ENCODE data around the gene LASP1. TPM values are rescaled to one million over a fixed set of nuclear protein-coding genes. Genes with fewer than 3 reads are reported as not detected.

Gene LASP1
- 299 and 362 TPM in 2 replicates for total RNA-seq (2014; rRNA removed)
- 456 TPM for polyA plus RNA-seq (2012)

GRCh38 chr17:38869526-38870258, at the start of gene LASP1:
LASP1 (plus strand) TSS chr17:38870058; CDS start chr17:38870190, 132 bp downstream.
- peak; percentile 87 for DNase-seq (ENCODE audit: low read depth)

GRCh38 chr17:38824899-38825761, 44.7 kb upstream of the LASP1 start, which contains the start of gene CWC25:
CWC25 (minus strand) TSS chr17:38825321; CDS start chr17:38825183, 138 bp downstream.
- peak; percentile 94 for DNase-seq (ENCODE audit: low read depth)

- DNase-seq (ENCODE audit: low read depth): no peak
Measured at GRCh38 chr17:38825762-38826247, 44.1 kb upstream of the LASP1 start.

- DNase-seq (ENCODE audit: low read depth): peak; percentile 87
Measured at GRCh38 chr17:38844261-38844757, 25.5 kb upstream of the LASP1 start.

- DNase-seq (ENCODE audit: low read depth): no peak
Measured at GRCh38 chr17:38848557-38848891, 21.3 kb upstream of the LASP1 start.

- no peak for DNase-seq (ENCODE audit: low read depth)
Measured at GRCh38 chr17:38848939-38849605, 20.8 kb upstream of the LASP1 start.

- DNase-seq (ENCODE audit: low read depth): no peak
Measured at GRCh38 chr17:38850374-38850773, 19.5 kb upstream of the LASP1 start.

- peak; percentile 20 for DNase-seq (ENCODE audit: low read depth)
Measured at GRCh38 chr17:38851434-38851833, 18.4 kb upstream of the LASP1 start.

- no peak for DNase-seq (ENCODE audit: low read depth)
Measured at GRCh38 chr17:38852771-38853291, 17.0 kb upstream of the LASP1 start.

GRCh38 chr17:38853292-38854219, 16.3 kb upstream of the LASP1 start, which contains the start of gene RPL23:
RPL23 (minus strand) TSS chr17:38853721; CDS start chr17:38853710, 11 bp downstream.
- peak; percentile 96 for DNase-seq (ENCODE audit: low read depth)

- peak; percentile 27 for DNase-seq (ENCODE audit: low read depth)
Measured at GRCh38 chr17:38855101-38855714, 14.7 kb upstream of the LASP1 start.

GRCh38 chr17:38857271-38857670, 12.6 kb upstream of the LASP1 start:
- no peak for DNase-seq (ENCODE audit: low read depth)

- peak; percentile 60 for DNase-seq (ENCODE audit: low read depth)
Measured at GRCh38 chr17:38861399-38861843, 8.4 kb upstream of the LASP1 start.

- no peak for DNase-seq (ENCODE audit: low read depth)
Measured at GRCh38 chr17:38864636-38865398, 5.0 kb upstream of the LASP1 start.

- DNase-seq (ENCODE audit: low read depth): peak; percentile 76
Measured at GRCh38 chr17:38867179-38867967, 2.5 kb upstream of the LASP1 start.

- DNase-seq (ENCODE audit: low read depth): peak; percentile 73
Measured at GRCh38 chr17:38867968-38868816, 1.7 kb upstream of the LASP1 start.
